OCI-LY1 (cell line): Measurements from ENCODE around the gene DLX5.

Source experiments
- H2AFZ ChIP-seq: fragments of 200-600 bp; sonication (generic), shearing (Covaris generic); 2 replicates; pipeline ENCODE4 v1.6.0; 2014; ENCODE audit warnings: antibody characterized with exemption, mild to moderate bottlenecking, low read length
- H3F3A ChIP-seq: fragments of 200-600 bp; sonication (generic), shearing (Covaris generic); 2 replicates; pipeline ENCODE4 v1.6.0; 2014; ENCODE audit warnings: mild to moderate bottlenecking, antibody characterized with exemption, low read length, moderate library complexity; ENCODE audit not compliant: insufficient read depth
- H3K27ac ChIP-seq: fragments of 200-600 bp; sonication (generic); 2 replicates; pipeline ENCODE4 v1.5.1; 2014; ENCODE audit warnings: low read length, mixed run types, mild to moderate bottlenecking, low read depth; ENCODE audit not compliant: poor library complexity, severe bottlenecking
- H3K27me3 ChIP-seq: fragments of 200-600 bp; sonication (generic); 2 replicates; pipeline ENCODE4 v1.6.0; 2014; ENCODE audit warnings: antibody characterized with exemption, mild to moderate bottlenecking, low read length, moderate library complexity; ENCODE audit not compliant: insufficient read depth
- H3K36me3 ChIP-seq: fragments of 200-600 bp; sonication (generic); 2 replicates; pipeline ENCODE4 v1.6.1; 2014; ENCODE audit warnings: mild to moderate bottlenecking, antibody characterized with exemption, low read length, moderate library complexity, mixed read lengths; ENCODE audit not compliant: insufficient read depth
- H3K4me1 ChIP-seq: fragments of 200-600 bp; sonication (generic); 2 replicates; pipeline ENCODE4 v1.5.1; 2014; ENCODE audit warnings: mild to moderate bottlenecking, low read length, moderate library complexity; ENCODE audit not compliant: insufficient read depth, severe bottlenecking
- H3K4me2 ChIP-seq: fragments of 200-600 bp; sonication (generic), shearing (Covaris generic); 2 replicates; pipeline ENCODE4 v1.6.1; 2014; ENCODE audit warnings: low read length
- H3K4me3 ChIP-seq: fragments of 200-600 bp; sonication (generic); 2 replicates; pipeline ENCODE4 v1.5.1; 2014; ENCODE audit warnings: low read length, low read depth, mild to moderate bottlenecking, mixed read lengths; ENCODE audit not compliant: poor library complexity, severe bottlenecking
- H3K79me2 ChIP-seq: fragments of 200-600 bp; shearing (Covaris generic); 2 replicates; pipeline ENCODE4 v1.6.1; 2016; ENCODE audit warnings: mixed run types, low read length, mixed read lengths; ENCODE audit not compliant: insufficient read depth
- H3K9ac ChIP-seq: fragments of 200-600 bp; sonication (generic), shearing (Covaris generic); 2 replicates; pipeline ENCODE4 v1.6.1; 2014; ENCODE audit warnings: mild to moderate bottlenecking, low read length, mixed read lengths
- H3K9me2 ChIP-seq: fragments of 200-600 bp; sonication (generic), shearing (Covaris generic); 2 replicates; pipeline ENCODE4 v1.6.1; 2014; ENCODE audit warnings: low read depth, mild to moderate bottlenecking, low read length, mixed read lengths
- H3K9me3 ChIP-seq: fragments of 200-600 bp; shearing (Covaris generic); 2 replicates; pipeline ENCODE4 v1.6.1; 2014; ENCODE audit warnings: low read length, mixed read lengths
- H4K20me1 ChIP-seq: fragments of 200-600 bp; sonication (generic), shearing (Covaris generic); 2 replicates; pipeline ENCODE4 v1.6.0; 2016; ENCODE audit warnings: mild to moderate bottlenecking, low read length; ENCODE audit not compliant: insufficient read depth
- EZH2 ChIP-seq: fragments of 200-600 bp; sonication (generic), shearing (Covaris generic); IDR thresholded peaks from 2 replicates; pipeline ENCODE4 v1.8.0; 2017; ENCODE audit warnings: borderline replicate concordance, mixed run types, mild to moderate bottlenecking, antibody characterized with exemption, low read length, moderate library complexity, mixed read lengths
- TF ChIP-seq, protein P1 (sequence below): fragments of 200-600 bp; sonication (generic), shearing (Covaris generic); IDR thresholded peaks from 2 replicates; pipeline ENCODE4 v1.5.1; 2017; ENCODE audit warnings: mild to moderate bottlenecking, antibody characterized with exemption, low read length, moderate library complexity, mixed read lengths

The DLX5 gene

DNA sequence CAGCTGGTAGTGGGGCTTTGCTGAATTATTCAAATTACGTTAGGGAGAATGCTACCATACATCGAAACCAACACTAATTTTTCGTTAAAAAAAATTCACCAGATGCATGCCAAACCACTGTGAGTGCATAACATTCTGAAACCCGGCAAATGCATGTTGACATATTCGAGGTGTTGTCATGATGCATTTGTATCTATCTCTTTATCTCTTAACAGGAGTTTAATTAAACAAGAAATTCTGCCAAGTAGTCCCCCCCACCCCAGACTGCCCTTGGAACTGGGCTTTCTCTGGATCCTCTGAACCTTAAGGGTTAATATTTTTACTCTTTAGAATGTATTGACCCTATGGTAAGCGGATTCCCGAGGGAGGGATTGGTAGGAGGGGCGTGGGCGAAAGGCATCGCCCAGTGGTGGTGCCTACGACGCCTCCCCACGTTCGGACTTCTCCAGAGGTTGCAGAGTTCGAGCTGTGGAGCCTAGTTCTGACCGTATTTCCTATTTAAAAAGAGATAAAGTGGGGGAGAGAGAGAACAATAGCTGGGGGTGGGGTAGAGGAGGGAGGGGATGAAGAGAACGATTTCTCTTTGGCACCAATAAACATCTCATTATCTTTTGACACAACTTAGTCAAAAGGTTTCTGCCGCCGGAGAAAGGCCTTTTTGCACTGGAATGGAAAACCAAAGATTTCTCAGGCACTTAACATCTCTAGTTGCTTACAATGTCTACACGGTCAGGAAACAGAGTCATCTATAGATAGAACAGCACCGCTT, 12.1 kb downstream of the DLX5 start:
- Histone ChIP-seq H3K9ac (no peak overlapping the region), H3K4me2 (no peak overlapping the region), H3K9me3 (no peaks in the 10 kb centered on the region), H3F3A (no peaks in the 10 kb centered on the region), H3K79me2 (no peaks in the 10 kb centered on the region), H3K36me3 (no peaks in the 10 kb centered on the region), H3K4me1 (no peaks in the 10 kb centered on the region), H3K4me3 (no peak overlapping the region), H4K20me1 (no peaks in the 10 kb centered on the region), H3K9me2 (no peaks in the 10 kb centered on the region), H3K27ac (no peak overlapping the region), H3K27me3 (0 out of 2 replicates have a peak, but pooled peaks cover 3% of the 10 kb centered on the region), H2AFZ (no peak overlapping the region)
- TF ChIP-seq EZH2 = no peak
- TF ChIP-seq, protein P1, sequence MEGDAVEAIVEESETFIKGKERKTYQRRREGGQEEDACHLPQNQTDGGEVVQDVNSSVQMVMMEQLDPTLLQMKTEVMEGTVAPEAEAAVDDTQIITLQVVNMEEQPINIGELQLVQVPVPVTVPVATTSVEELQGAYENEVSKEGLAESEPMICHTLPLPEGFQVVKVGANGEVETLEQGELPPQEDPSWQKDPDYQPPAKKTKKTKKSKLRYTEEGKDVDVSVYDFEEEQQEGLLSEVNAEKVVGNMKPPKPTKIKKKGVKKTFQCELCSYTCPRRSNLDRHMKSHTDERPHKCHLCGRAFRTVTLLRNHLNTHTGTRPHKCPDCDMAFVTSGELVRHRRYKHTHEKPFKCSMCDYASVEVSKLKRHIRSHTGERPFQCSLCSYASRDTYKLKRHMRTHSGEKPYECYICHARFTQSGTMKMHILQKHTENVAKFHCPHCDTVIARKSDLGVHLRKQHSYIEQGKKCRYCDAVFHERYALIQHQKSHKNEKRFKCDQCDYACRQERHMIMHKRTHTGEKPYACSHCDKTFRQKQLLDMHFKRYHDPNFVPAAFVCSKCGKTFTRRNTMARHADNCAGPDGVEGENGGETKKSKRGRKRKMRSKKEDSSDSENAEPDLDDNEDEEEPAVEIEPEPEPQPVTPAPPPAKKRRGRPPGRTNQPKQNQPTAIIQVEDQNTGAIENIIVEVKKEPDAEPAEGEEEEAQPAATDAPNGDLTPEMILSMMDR = no peak

DNA sequence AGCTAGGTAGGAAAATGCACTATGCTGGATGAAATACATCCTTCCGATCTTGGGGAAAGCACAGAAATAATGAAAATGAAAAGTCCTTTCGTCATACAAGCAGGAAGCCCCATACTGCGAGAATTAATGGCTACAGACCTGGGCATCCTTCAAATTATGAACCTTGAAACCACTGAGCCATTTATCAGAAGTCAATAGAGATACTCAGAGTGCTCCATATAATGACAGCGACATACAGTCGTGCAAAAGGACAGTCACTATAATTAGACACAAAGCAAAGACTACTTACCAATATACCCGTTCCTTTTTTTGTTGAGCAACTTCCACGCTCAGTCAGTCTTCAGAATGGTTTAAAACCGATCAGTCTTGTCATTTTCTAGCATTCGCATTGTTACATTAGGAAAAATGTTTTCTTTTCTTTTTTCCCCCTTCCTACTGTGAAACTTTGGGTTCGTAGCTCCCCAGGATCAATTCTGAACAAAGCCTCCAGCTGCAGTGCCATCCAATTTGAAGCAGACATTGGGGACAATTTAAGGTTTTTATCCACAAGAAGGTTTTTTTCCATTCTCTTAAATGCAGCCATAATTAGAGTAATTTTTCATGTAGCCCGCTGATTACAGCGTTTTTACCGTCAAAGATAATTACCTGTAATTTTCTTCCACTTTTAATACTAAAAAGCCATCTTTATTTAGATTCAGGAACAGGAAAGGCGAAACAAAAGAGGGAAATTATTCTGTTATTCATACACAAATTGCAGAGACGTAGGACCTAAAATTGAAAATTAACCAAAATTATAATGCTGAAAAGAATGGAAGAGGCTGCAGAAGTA, 12.9 kb downstream of the DLX5 start:
- Histone ChIP-seq H3K4me1 (no peaks in the 10 kb centered on the region), H3K9me3 (no peaks in the 10 kb centered on the region), H3F3A (no peaks in the 10 kb centered on the region), H4K20me1 (no peaks in the 10 kb centered on the region), H3K27me3 (0 out of 2 replicates have a peak, but pooled peaks cover 3% of the 10 kb centered on the region), H3K9me2 (no peaks in the 10 kb centered on the region), H3K4me3 (no peak overlapping the region), H3K79me2 (no peaks in the 10 kb centered on the region), H3K4me2 (no peak overlapping the region), H3K9ac (no peak overlapping the region), H3K36me3 (no peaks in the 10 kb centered on the region), H3K27ac (no peak overlapping the region), H2AFZ (no peak overlapping the region)
- no peak for TF ChIP-seq EZH2
- TF ChIP-seq, protein P1 = no peak

DNA sequence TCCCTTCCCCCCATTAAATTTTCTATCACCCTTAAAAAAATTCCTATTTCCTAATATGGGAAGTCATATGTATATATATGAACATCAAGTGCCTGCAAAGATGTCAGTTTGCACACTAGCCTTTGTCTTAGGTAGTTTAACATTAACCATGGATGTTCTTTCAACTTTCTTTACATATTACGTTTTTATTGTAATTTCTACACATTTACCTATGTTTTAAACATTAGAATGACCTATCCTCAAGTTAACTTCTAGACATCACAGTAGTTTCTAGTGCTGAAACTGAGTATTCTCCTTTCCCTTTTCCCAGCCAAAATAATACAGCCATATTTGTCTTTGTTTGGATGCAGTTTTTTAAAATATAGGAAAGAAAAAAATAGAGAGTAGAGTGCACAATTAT, 13.5 kb downstream of the DLX5 start:
- Histone ChIP-seq H3K79me2 (no peaks in the 10 kb centered on the region), H3K9me2 (no peaks in the 10 kb centered on the region), H3K4me2 (no peak overlapping the region), H2AFZ (no peak overlapping the region), H3K27me3 (0 out of 2 replicates have a peak, but pooled peaks cover 3% of the 10 kb centered on the region), H3K4me3 (no peak overlapping the region), H3K4me1 (no peaks in the 10 kb centered on the region), H3F3A (no peaks in the 10 kb centered on the region), H3K9me3 (no peaks in the 10 kb centered on the region), H4K20me1 (no peaks in the 10 kb centered on the region), H3K36me3 (no peaks in the 10 kb centered on the region), H3K27ac (no peak overlapping the region), H3K9ac (no peak overlapping the region)
- TF ChIP-seq, protein P1 = no peak
- no peak for TF ChIP-seq EZH2
